HUDEP-2 (cell line): ENCODE data around the gene UBP1.
"Not testable (repeated sequence)": the region's sequence is repeated elsewhere in the genome, so short reads cannot be mapped to it uniquely, and the experiment has no call there.

Source experiments
- DNase-seq, 76 experiments: peaks; one replicate each; lab custom pipeline; 2025; ENCODE audit not compliant: unreplicated experiment in 76 of 76; lab: John Stamatoyannopoulos, UW

The UBP1 gene, protein sequence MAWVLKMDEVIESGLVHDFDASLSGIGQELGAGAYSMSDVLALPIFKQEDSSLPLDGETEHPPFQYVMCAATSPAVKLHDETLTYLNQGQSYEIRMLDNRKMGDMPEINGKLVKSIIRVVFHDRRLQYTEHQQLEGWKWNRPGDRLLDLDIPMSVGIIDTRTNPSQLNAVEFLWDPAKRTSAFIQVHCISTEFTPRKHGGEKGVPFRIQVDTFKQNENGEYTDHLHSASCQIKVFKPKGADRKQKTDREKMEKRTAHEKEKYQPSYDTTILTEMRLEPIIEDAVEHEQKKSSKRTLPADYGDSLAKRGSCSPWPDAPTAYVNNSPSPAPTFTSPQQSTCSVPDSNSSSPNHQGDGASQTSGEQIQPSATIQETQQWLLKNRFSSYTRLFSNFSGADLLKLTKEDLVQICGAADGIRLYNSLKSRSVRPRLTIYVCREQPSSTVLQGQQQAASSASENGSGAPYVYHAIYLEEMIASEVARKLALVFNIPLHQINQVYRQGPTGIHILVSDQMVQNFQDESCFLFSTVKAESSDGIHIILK

DNA sequence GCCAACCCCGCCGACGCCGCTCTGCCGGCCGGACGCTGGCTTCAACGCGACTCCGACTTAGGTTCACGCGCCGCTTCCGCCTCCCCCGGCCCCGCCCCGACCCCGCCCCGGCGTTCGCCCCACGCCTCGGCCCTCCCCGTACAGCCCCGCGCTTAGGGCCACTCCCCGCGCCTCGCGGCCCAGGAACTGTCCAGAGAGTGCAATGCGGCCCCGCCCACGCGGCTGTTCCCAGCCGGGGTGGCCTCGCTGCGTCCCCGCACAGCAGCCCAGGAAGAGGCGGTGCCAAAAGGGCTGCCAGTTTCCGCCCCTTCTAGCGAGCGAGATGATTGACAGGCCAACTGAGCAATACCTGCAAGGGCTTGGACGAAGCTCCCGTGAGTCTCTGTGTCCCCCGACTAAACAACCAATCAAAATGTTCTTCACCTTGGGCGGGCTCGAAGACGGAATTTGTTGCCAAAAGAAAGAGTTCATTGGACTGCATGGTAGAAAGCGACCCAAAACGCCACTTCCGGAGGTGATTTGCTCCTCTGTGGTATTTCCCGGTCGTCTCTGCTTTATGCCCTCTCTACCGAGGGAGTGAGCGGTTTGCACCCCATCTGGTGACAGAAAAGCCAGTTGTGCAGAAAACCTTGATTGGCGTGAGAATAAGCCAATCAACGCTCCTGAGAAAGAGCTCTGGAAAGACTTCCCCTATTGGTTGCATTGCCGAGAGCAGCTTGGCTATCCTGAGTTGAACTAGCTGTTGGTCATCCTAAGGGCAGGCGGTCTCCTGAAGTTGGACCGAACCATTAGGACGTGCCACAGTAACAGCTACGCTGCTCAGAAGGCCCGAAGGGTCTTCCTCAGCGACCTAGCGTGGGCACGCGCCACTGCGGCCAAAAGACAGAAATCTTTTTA is at the start of gene UBP1:
Gene UBP1 (minus strand): TSS at position 78 of the 897 bp plus-strand sequence. CDS start 557 bp downstream, outside the sequence.
- DNase-seq, result peak; percentile 81 to 100 (median 99)

DNA sequence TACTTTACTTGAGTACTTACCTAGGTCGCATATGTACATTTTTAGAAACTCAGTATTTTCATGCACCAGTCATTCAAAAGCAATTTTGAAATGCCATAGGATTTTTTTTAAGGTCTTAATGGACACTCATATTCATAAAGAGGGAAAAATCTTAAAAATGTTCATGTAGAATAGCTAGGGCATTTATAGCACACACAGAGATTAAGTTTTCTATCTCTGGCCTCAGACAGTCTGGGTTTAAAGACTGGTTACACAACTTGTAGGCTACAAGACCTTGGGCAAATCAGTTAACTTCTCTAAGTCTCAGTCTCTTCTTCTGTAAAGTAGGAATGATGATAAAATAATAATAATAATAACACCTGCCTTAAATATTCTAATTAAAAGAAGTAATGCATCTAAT is 48.5 kb upstream of the UBP1 start:
- no peak for DNase-seq

DNA sequence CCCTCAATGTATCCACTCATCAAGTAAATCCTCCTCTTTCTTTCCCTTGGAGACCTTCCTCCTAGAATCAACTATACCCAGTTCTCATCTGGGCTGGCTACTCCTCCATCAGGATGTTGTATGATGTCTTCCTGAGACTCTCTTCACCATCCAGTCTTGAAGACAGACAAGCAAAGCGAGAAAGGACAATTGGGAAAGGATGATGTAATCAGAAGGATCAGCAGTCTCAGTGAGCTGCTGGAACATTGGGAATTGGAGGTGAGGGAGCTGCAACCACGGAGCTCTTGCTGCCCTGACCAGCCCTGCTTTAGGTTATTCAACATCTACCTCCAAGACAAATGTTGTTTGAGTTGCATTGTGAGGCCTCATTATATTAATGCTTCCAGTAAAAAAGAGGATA is 48.0 kb upstream of the UBP1 start:
- no peak for DNase-seq

DNA sequence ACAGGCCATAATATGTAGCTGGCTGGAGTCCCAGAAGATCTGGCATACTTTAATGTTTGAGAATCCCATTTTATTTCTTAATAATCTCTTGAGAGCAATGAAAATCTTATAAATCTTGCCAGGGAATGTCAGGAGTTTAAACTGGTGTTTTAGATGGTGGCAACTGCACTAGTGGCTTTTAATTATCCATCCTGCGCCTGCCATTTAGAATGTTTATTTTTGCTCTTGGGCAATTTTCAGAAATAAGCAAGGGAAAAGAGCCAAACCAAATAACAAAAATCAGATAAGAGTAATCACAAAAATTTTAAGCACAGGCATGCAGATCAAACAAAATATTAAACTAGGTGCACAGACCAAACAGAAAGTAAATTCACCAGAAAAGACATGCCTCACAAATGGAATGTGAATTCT is 41.9 kb upstream of the UBP1 start:
- no peak for DNase-seq

DNA sequence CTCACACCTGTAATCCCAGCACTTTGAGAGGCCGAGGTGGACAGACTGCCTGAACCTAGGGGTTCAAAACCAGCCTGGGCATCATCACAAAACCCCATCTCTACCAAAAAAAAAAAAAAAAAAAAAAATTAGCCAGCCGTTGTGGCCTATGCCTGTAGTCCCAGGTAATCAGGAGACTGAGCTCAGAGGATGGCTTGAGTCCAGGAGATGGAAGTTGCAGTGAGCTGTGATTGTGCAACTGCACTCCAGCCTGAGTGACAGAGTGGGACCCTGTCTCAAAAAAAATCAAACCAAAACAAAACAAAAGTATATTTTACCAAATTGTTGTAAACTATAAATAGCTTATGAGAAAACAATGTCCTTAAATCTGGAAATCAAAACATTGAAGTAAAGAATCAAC is 34.7 kb upstream of the UBP1 start:
- no peak for DNase-seq

DNA sequence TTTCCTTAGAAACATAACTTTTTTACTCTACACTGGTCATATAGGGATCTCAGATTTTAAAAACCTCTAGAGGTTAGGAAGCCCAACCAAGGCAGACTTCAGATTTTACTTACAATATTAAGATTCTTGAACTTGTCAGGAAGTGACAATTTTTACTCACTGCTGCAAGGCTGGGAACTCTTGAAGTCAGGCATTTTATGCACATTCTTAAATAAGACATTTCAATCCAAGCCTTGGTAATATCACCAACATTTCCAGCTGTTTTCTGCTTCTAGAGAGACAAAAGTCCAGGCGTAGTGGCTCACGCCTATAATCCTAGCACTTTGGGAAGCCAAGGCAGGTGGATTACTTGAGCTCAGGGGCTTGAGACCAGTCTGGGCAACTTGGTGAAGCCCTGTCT is 33.6 kb upstream of the UBP1 start:
- no peak for DNase-seq

DNA sequence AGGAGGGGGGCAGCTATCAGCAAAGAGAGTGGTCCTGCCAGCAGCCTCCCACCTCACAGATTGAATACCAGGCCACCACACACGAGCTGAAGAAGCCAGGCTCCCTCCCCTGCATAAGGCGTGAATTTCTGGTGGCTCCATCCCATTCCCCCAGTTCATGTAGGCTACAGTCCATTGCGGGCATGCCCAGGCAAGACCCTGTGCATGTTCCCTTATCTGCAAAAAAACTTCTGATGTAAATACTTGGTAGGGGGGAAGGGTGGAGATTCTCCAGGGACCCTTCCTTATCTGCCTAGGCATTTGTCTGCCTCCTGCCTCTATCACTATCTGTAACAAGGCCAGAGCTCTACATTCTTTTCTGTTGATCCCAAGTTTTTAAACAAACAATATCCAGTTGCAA is 27.6 kb upstream of the UBP1 start:
- DNase-seq, result peak in 7 of 76 experiments; percentile 16 to 62 (median 34)

DNA sequence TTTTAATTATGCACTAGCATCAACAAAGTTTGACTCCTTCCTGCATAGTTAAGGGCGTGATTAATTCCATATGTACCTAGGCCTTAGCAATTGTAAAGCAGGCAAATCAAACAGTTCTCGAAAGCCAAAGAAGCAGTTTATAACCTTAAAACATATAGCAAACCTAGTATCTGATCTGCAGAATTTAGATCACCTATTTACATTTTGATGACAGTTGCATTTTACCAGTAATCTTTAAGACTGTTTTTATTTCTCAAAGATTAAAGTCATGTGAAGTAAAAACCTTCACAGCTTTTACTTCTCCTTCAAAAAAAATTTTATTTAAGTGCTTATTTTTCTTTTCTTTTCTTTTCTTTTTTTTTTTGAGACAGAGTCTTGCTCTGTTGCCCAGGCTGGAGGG is 20.9 kb upstream of the UBP1 start:
- DNase-seq, result no peak

DNA sequence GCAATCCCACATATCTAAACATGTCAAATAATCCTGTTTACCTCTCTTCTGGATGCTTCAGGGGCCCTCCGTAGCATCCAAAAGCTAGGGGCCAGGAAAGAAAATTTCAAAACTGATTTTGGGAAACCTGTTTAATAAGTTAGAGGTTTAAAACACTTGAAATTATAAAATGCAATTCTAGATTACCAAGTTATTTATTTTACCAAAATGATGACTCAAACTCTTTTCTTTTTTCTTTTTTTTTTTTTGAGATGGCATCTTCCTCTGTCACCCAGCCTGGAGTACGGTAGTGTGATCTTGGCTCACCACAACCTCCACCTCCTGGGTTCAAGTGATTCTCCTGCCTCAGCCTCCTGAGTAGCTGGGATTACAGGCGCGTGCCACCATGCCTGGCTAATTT is 19.4 kb upstream of the UBP1 start:
- not testable (repeated sequence) for DNase-seq

DNA sequence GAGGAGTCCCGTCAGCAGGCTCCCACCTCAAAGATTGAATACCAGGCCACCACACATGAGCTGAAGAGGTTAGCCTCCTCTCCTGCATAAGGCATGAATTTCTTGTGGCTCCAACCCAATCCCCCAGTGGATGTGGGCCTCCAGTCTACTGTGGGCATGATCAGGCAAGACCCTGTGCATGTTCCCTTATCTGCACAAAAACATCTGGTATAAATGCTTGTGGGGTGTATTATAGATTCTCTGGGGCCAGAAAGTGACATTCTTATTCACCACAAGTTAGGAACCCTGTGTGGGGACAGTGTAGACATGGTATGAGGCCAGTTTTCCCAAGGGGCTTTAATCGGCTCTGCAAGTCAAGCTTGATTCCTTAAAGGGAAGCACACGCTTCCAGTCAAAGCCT is 18.2 kb upstream of the UBP1 start:
- DNase-seq, result peak in 24 of 76 experiments; percentile 1 to 78 (median 32)

DNA sequence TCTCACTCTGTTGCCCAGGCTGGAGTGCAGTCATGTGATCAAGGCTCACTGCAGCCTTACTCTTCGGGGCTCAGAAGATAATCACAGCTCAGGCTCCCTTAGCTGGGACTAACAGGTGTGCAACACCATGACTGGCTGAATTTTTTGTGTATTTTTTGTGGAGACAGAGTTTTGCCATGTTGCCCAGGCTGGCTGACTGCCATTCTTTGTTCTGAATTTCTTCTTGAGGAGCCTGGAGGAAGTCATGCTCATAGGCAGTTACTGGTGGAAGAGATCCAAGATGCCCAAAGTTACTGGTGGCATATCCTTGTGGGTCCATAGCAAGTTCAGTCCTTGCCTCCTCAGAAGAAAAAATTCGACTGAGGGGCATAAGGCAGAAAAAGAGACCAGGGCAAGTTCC is 16.6 kb upstream of the UBP1 start:
- peak in 1 of 76 experiments; percentile 5 for DNase-seq

DNA sequence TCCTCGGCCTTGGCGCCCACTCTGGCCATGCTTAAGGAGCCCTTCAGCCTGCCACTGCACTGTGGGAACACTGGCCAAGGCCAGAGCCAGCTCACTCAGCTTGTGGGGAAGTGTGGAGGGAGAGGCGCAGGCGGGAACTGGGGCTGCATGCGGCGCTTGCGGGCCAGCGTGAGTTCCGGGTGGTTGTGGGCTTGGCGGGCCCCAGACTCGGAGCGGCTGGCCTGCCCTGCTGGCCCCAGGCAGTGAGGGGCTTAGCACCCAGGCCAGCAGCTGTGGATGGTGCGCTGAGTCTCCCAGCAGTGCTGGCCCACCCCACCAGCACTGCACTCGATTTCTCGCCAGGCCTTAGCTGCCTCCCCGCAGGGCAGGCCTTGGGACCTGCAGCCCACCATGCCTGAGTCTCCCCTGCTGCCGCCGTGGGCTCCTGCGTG is 13.1 kb upstream of the UBP1 start:
- DNase-seq, result no peak

DNA sequence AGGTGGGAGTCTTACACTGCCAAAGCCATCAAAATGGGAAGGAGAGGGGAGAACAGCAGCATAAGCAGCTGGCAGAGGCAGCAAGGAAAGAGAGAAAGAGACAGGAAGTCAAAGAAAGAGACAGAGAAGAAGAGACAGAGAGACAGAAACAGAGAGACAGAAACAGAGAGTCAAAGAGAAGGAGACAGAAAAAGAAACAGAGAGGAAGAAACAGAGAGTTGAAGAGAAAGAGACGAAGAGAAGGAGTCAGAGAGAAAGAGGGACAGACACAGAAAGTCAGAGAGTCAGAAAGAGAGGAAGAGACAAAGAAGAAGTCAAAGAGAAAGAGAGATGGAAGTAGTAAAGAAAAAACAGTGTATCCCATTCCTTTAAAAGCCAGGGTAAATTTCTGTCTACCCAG is 11.8 kb upstream of the UBP1 start:
- DNase-seq, result not testable (repeated sequence)

DNA sequence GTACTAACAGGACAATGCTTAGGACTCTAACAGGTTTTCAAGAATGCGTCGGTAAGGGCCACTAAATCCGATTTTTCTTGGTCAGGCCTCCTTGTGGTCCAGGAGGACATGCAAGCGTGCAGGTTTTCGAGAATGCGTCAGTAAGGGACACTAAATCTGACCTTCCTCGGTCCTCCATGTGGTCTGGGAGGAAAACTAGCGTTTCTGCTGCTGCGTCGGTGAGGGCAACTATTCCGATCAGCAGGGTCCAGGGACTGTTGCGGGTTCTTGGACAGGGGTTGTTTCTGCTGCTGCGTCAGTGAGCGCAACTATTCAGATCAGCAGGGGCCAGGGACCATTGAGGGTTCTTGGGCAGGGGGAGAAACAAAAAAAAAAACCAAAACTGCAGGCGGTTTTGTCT is 7.8 kb upstream of the UBP1 start:
- no peak for DNase-seq

DNA sequence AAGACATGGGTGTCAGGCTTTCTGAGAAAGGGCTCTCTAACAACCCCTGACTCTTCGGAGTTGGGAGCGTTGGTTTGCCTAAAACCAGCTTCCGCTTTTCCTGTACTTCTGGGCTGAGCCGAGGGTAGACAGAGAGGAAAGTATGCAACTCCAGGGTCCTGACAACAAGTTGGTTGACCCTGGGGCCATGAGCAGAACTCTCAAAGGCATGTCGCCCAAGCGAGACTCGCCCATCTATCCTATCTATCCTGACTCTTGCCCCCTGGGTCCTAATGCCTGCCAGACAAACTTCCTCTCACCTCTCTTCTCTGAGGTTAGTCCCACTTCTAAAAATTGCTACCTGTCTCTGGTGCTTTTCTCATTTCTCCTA is 7.0 kb upstream of the UBP1 start:
- not testable (repeated sequence) for DNase-seq

DNA sequence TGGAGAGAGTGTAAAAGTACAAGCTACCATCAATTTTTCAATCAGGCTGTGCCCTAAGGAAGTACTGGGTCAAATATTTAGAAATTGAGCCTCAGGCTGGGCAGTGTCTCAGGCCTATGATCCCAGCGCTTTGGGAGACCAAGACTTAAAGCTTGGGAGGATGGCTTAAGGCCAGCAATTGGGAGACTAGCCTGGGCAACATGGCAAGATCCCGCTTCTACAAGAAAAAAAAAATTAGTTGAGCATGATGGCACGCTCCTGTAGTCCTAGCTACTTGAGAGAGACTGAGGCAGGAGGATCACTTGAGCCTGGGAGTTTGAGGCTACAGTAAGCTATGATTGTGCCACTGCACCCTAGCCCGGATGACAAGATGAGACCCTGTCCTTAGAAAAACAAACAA is 2.0 kb upstream of the UBP1 start:
- no peak for DNase-seq

DNA sequence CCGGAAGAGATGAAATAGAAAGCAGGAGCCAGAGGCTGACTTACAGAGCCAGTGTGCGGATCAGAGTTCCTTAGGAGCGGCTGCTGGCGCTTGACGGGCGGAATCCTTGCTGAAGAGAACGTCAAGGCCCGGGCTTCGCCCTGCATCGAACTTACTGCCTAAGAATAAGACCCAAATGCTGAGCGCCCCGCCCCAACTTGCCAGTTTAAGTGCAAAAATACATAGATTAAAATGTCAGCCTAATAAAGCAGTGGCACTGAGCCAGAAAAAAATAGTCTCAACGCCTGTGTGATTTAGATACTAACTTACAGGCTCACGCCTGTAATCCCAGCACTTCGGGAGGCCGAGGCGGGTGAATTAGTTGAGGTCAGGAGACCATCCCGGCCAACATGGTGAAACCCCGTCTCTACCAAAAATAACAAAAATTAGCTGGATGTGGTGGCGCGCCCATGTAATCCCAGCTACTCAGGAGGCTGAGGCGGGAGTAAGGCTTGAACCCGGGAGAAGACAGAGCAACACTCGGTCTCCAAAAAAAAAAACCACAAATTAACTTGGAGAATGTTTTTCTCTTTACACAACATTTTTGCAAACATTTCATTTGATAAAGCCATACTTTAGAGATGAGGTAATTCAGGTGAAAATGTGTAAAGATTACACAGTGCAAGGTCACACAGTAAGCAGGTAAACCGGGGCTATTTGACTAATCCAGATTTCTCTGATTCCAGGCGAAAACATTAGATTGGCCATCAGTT is 1.2 kb upstream of the UBP1 start:
- peak in 38 of 76 experiments; percentile 29 to 73 (median 56) for DNase-seq

DNA sequence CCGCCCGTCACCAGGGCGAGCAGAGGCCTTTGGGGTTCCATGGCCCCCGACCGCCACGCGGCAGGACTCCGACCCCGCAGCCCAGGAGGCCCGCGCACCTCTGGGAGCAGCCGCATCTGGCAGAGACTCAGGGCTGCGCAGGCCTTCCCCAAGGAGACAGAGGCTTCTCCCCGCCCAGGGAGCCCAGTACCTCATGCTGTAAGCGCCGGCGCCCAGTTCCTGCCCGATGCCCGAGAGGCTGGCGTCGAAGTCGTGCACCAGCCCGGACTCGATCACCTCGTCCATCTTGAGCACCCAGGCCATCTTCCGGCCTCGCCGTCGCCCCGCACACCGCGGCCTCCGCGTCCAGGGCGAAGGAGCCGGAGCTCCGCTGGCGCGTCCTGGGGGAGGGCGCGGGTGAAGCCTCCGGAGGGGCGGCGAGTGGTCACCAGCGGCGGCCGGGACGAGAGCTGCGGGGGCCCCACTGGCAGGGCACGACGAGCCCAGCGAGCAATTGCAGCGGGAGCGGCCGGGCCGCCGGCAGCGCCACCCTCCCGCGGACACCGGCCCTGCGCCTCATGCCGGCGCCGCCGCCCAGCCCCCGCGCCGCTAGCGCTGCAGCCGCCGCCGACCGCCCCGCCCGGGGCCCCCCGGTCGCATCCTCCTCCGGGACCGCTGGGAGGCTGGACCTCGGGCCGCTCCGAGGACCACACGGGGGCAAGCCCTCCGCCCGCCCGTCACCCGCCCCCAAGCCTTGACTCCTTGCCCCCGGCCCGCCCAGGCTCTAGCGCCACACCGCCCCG is 468 bp downstream of the UBP1 start:
- DNase-seq, result peak in 33 of 76 experiments; percentile 3 to 78 (median 41)

DNA sequence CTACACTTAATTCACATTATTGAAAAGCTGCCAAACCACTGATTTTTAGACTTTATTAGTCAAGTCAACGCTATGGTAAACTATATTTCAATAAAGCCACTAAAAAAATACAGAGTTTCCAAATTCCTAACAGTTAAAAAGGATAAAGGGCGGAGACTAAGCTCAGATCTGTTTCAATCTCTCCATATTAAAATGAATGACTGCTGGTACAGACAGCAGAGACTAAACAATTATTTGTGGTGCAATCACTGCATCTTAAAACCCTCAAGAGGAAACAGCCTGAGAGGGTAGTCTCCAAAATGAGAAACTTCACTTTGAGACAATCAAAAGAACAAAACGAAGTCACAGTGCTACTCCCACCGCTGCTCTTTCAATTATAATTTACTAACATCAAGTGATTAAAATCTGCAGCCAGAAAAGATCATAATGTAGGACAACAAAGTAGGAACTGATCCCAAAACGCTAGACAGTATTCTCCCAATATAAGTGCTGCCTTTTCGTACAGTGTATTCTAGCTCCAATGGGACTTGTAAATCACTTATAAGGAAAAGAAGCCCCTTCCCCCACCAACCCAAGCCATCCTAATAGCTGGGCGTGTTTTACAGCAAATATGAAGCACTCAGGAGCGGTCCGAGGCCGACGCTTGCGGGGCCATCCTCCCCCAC is 1.2 kb downstream of the UBP1 start:
- peak in 1 of 76 experiments; percentile 12 for DNase-seq
